Measurements from ENCODE around the gene GID4. TPM values are rescaled to one million over a fixed set of nuclear protein-coding genes. Genes with fewer than 3 reads are reported as not detected.
"Not testable (repeated sequence)": the region's sequence is repeated elsewhere in the genome, so short reads cannot be mapped to it uniquely, and the experiment has no call there.

GID4 gene
- total and polyA plus RNA-seq, 8 donors, result 2.7 to 9.6 (median 5.6) TPM

- ATAC-seq, result peak in 3 of 4 donors; percentile 46 to 65 (median 49)
- Histone ChIP-seq H3K4me1 (no peaks in the 10 kb centered on the region), H3K27ac (no peak overlapping the region), H3K36me3 (no peaks in the 10 kb centered on the region), H3K4me3 (no peak overlapping the region), H3K27me3 (no peaks in the 10 kb centered on the region), H3K9me3 (no peaks in the 10 kb centered on the region)
- DNase-seq, result no peak
- TF ChIP-seq CTCF (IDR thresholded peaks at IDR 0.05), result no peak
- WGBS, 2 donors, result 59 to 65% methylated on average over 18 of the region's 18 CpGs
- FAIRE-seq, result no peak
- intact Hi-C loops (cut with DNase I), result no loop called here
These were observed 44.7 kb upstream of the GID4 start for GRCh38 chr17:17994271-17995069.

GRCh38 chr17:17995887-17996286 lies 43.3 kb upstream of the GID4 start:
- H3K9me3 ChIP-seq; H3K27ac ChIP-seq; DNase-seq; intact Hi-C loops (cut with DNase I); H3K4me3 ChIP-seq; FAIRE-seq; H3K27me3 ChIP-seq; H3K4me1 ChIP-seq; ATAC-seq; H3K36me3 ChIP-seq: not testable (repeated sequence)
- WGBS, 2 donors, result 94 to 95% methylated on average over 8 of the region's 8 CpGs

- no peak for TF ChIP-seq CTCF (IDR thresholded peaks at IDR 0.05)
- Histone ChIP-seq H3K9me3 (no peaks in the 10 kb centered on the region), H3K27ac (no peak overlapping the region), H3K4me1 (no peaks in the 10 kb centered on the region), H3K4me3 (no peak overlapping the region), H3K27me3 (no peaks in the 10 kb centered on the region), H3K36me3 (no peaks in the 10 kb centered on the region)
- DNase-seq (no peak), FAIRE-seq (no peak), ATAC-seq (no peak)
- WGBS, 2 donors, result 86 to 90% methylated on average over 8 of the region's 8 CpGs
- intact Hi-C loops (cut with DNase I), result no loop called here
These were observed 40.3 kb upstream of the GID4 start for GRCh38 chr17:17998934-17999333.

GRCh38 chr17:17999364-18000029 lies 39.7 kb upstream of the GID4 start:
- FAIRE-seq (no peak), ATAC-seq (no peak), DNase-seq (no peak)
- Histone ChIP-seq H3K4me1 (no peaks in the 10 kb centered on the region), H3K9me3 (no peaks in the 10 kb centered on the region), H3K27ac (no peak overlapping the region), H3K27me3 (no peaks in the 10 kb centered on the region), H3K4me3 (no peak overlapping the region), H3K36me3 (no peaks in the 10 kb centered on the region)
- 80 to 81% methylated on average over 9 of the region's 9 CpGs for WGBS, 2 donors
- no peak for TF ChIP-seq CTCF (IDR thresholded peaks at IDR 0.05)
- intact Hi-C loops (cut with DNase I), result no loop called here

- Histone ChIP-seq H3K36me3 (no peaks in the 10 kb centered on the region), H3K4me1 (no peaks in the 10 kb centered on the region), H3K4me3 (no peak overlapping the region), H3K27ac (no peak overlapping the region), H3K9me3 (no peaks in the 10 kb centered on the region), H3K27me3 (no peaks in the 10 kb centered on the region)
- TF ChIP-seq CTCF (IDR thresholded peaks at IDR 0.05), result no peak
- 63 to 70% methylated on average over 8 of the region's 8 CpGs for WGBS, 2 donors
- no peak for DNase-seq
- intact Hi-C loops (cut with DNase I), result no loop called here
- FAIRE-seq, result no peak
- ATAC-seq, result no peak
These were observed 39.2 kb upstream of the GID4 start for GRCh38 chr17:18000030-18000408.
